Measurements from ENCODE around the gene IFIT3. TPM values are rescaled to one million over a fixed set of nuclear protein-coding genes. Genes with fewer than 3 reads are reported as not detected.

Gene IFIT3
- total and polyA plus RNA-seq, 9 of the 15 experiments (the other 6 are each of a cell fraction or from before 2014, with no cell fraction given): 0.23 to 2.2 (median 0.77) TPM

GRCh38 chr10:89355394-89355931 lies 27.7 kb downstream of the IFIT3 start (continued):
- TF ChIP-seq TSHZ1 (CRISPR knock-in tag; IDR thresholded peaks at IDR 0.05) (peak; percentile 82; the same call in 1 of the 2 replicates), GATA2 (CRISPR knock-in tag; IDR thresholded peaks at IDR 0.05) (no peak), ZC3H8 (IDR thresholded peaks at IDR 0.05) (no peak), RFX1 (IDR thresholded peaks at IDR 0.05) (peak; percentile 53), ZSCAN29 (IDR thresholded peaks at IDR 0.05) (no peak), MTA1 (IDR thresholded peaks at IDR 0.05; ENCODE audit: borderline replicate concordance) (no peak), CREBBP (IDR thresholded peaks at IDR 0.05; ENCODE audit: low read depth, low read length) (no peak), HDAC1 (IDR thresholded peaks at IDR 0.05) (no peak), STAT6 (CRISPR knock-in tag; IDR thresholded peaks at IDR 0.05) (no peak), PTRF (tag; IDR thresholded peaks at IDR 0.05) (0 out of 2 replicates have a peak, but pooled peaks have one; percentile 26), FOS (IDR thresholded peaks at IDR 0.05; ENCODE audit: extremely low read depth, insufficient read length) (no peak), KLF10 (CRISPR knock-in tag; IDR thresholded peaks at IDR 0.05) (no peak), POLR2AphosphoS2 (IDR thresholded peaks at IDR 0.05; ENCODE audit: low read length) (no peak)

Data from K562 (cell line).